Osteoblast (primary cell): ENCODE measurements around the gene DTWD1. TPM values are rescaled to one million over a fixed set of nuclear protein-coding genes. Genes with fewer than 3 reads are reported as not detected.
"Not testable (repeated sequence)": the region's sequence is repeated elsewhere in the genome, so short reads cannot be mapped to it uniquely, and the experiment has no call there.

Experiments
- DNase-seq: peaks from one replicate; pipeline ENCODE4 v3.0.0; 2011; ENCODE audit warnings: low spot score, mixed read lengths; ENCODE audit not compliant: insufficient read length; ENCODE audit errors: missing footprints
- H2AFZ ChIP-seq: 2 replicates; pipeline ENCODE4 v1.6.0; 2011; ENCODE audit warnings: mild to moderate bottlenecking, low read length
- H3K27ac ChIP-seq: 2 replicates; pipeline ENCODE4 v1.5.1; 2011; ENCODE audit warnings: mild to moderate bottlenecking, low read depth, low read length, moderate library complexity
- H3K27me3 ChIP-seq: 2 replicates; pipeline ENCODE4 v1.6.0; 2012; ENCODE audit warnings: mild to moderate bottlenecking, control low read depth, inconsistent platforms, low read length, moderate library complexity; ENCODE audit not compliant: insufficient read depth
- H3K36me3 ChIP-seq: 2 replicates; pipeline ENCODE4 v1.5.1; 2011; ENCODE audit warnings: mild to moderate bottlenecking, low read length, control low read depth, moderate library complexity; ENCODE audit not compliant: insufficient read depth
- H3K4me1 ChIP-seq: 2 replicates; pipeline ENCODE4 v1.5.1; 2011; ENCODE audit warnings: mild to moderate bottlenecking, low read length, control low read depth, moderate library complexity; ENCODE audit not compliant: insufficient read depth
- H3K4me2 ChIP-seq: 2 replicates; pipeline ENCODE4 v1.6.0; 2011; ENCODE audit warnings: mild to moderate bottlenecking, low read length; ENCODE audit not compliant: insufficient read depth
- H3K4me3 ChIP-seq: fragments of 200-600 bp; sonication (generic); 3 replicates; pipeline ENCODE4 v1.5.1; 2012; ENCODE audit warnings: mild to moderate bottlenecking, low read length, inconsistent platforms; ENCODE audit not compliant: insufficient read depth
- H3K79me2 ChIP-seq: 2 replicates; pipeline ENCODE4 v1.6.0; 2012; ENCODE audit warnings: mild to moderate bottlenecking, low read length, control low read depth, inconsistent platforms; ENCODE audit not compliant: insufficient read depth
- H3K9me3 ChIP-seq: 2 replicates; pipeline ENCODE4 v1.5.1; 2011; ENCODE audit warnings: low read depth, low read length, control low read depth
- H4K20me1 ChIP-seq: 2 replicates; pipeline ENCODE4 v1.6.0; 2012; ENCODE audit warnings: mild to moderate bottlenecking, low read length, control low read depth; ENCODE audit not compliant: insufficient read depth
- total RNA-seq: library from RNA; depleted of rRNA; stranded (reverse); fragments of >200 nt; gene quantifications from 2 replicates; pipeline ENCODE4 v1.2.3, GENCODE V29; 2012
- TF ChIP-seq, protein P1 (sequence below): IDR thresholded peaks from 2 replicates; pipeline ENCODE4 v1.5.1; 2011; ENCODE audit warnings: mild to moderate bottlenecking, low read depth, low read length, moderate library complexity; ENCODE audit errors: extremely low read depth

DTWD1 gene, protein sequence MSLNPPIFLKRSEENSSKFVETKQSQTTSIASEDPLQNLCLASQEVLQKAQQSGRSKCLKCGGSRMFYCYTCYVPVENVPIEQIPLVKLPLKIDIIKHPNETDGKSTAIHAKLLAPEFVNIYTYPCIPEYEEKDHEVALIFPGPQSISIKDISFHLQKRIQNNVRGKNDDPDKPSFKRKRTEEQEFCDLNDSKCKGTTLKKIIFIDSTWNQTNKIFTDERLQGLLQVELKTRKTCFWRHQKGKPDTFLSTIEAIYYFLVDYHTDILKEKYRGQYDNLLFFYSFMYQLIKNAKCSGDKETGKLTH
- 37.6 and 39.2 TPM in 2 replicates for total RNA-seq

GRCh38 chr15:49620658-49621368 is at the start of gene DTWD1, which contains the start of gene FAM227B:
TSS of gene DTWD1 (plus strand) at chr15:49621048. CDS start at chr15:49625168, 4,120 bp downstream.
TSS of gene FAM227B (minus strand) at chr15:49620818. CDS start at chr15:49615171, 5,647 bp downstream.
- Histone ChIP-seq H3K27me3 (no peaks in the 10 kb centered on the region), H3K9me3 (peaks cover 5% of the 10 kb centered on the region), H4K20me1 (no peaks in the 10 kb centered on the region), H3K4me2 (peak within 1 kb of the TSS; percentile 90), H3K4me1 (peaks cover 32% of the 10 kb centered on the region), H3K36me3 (peaks cover 12% of the 10 kb centered on the region), H3K79me2 (peaks cover 47% of the 10 kb centered on the region), H3K4me3 (peak within 1 kb of the TSS; percentile 81), H3K27ac (peak within 1 kb of the TSS; percentile 95), H2AFZ (peak within 1 kb of the TSS; percentile 80)
- peak; percentile 94 for DNase-seq
- TF ChIP-seq, protein P1, sequence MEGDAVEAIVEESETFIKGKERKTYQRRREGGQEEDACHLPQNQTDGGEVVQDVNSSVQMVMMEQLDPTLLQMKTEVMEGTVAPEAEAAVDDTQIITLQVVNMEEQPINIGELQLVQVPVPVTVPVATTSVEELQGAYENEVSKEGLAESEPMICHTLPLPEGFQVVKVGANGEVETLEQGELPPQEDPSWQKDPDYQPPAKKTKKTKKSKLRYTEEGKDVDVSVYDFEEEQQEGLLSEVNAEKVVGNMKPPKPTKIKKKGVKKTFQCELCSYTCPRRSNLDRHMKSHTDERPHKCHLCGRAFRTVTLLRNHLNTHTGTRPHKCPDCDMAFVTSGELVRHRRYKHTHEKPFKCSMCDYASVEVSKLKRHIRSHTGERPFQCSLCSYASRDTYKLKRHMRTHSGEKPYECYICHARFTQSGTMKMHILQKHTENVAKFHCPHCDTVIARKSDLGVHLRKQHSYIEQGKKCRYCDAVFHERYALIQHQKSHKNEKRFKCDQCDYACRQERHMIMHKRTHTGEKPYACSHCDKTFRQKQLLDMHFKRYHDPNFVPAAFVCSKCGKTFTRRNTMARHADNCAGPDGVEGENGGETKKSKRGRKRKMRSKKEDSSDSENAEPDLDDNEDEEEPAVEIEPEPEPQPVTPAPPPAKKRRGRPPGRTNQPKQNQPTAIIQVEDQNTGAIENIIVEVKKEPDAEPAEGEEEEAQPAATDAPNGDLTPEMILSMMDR: no peak

DNA sequence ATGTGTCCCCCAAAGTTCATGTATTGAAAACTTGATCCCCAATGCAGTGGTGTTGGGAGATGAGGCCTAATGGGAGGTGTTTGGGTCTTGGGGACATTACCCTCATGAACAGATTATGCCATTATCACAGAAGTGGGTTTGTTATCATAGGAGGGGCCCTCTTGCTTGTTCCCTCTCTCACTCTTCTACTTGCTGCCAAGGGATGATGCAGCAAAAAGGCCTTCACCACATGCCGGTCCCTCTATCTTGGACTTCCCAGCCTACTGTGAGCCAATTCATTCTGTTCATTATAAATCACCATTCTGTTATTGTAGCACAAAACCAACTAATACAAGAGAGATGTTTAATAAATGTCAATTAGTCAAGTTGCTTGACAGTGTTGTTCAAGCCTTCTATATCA is 47.4 kb upstream of the DTWD1 start:
- no peak overlapping the region for H3K27ac ChIP-seq
- H3K9me3 ChIP-seq: no peaks in the 10 kb centered on the region
- TF ChIP-seq, protein P1: no peak
- H3K36me3 ChIP-seq: no peaks in the 10 kb centered on the region
- H3K27me3 ChIP-seq: no peaks in the 10 kb centered on the region
- H3K4me1 ChIP-seq: no peaks in the 10 kb centered on the region
- DNase-seq: no peak
- no peaks in the 10 kb centered on the region for H4K20me1 ChIP-seq
- no peak overlapping the region for H3K4me3 ChIP-seq
- no peaks in the 10 kb centered on the region for H3K79me2 ChIP-seq
- H2AFZ ChIP-seq: no peak overlapping the region
- no peak overlapping the region for H3K4me2 ChIP-seq

GRCh38 chr15:49589030-49589429 is 31.8 kb upstream of the DTWD1 start:
- Histone ChIP-seq H3K27ac (no peak overlapping the region), H3K4me1 (no peaks in the 10 kb centered on the region), H3K27me3 (no peaks in the 10 kb centered on the region), H2AFZ (peak overlapping the region; percentile 81), H3K4me3 (no peak overlapping the region), H3K4me2 (peak overlapping the region; percentile 68), H3K79me2 (no peaks in the 10 kb centered on the region), H3K9me3 (no peaks in the 10 kb centered on the region), H3K36me3 (no peaks in the 10 kb centered on the region), H4K20me1 (no peaks in the 10 kb centered on the region)
- DNase-seq: no peak
- TF ChIP-seq, protein P1: no peak

DNA sequence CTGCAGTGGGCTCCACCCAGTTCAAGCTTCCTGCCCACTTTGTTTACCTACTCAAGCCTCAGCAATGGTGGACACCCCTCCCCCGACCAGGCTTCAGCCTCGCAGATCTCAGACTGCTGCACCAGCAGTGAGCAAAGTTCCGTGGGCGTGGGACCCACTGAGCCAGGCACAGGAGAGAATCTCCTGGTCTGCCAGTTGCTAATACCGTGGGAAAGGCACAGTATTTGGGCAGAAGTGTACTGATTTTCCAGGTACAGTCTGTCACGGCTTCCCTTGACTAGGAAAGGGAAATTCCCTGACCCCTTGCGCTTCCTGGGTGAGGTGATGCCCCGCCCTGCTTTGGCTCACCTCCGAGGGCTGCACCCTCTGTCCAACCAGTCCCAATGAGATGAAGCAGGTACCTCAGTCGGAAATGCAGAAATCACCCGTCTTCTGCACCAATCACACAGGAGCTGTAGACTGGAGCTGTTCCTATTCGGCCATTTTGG is 28.0 kb upstream of the DTWD1 start:
- not testable (repeated sequence) for H3K79me2 ChIP-seq, DNase-seq, H4K20me1 ChIP-seq, H3K27ac ChIP-seq, H3K27me3 ChIP-seq, H3K4me3 ChIP-seq, H3K4me2 ChIP-seq, H3K36me3 ChIP-seq, H3K4me1 ChIP-seq, H2AFZ ChIP-seq, H3K9me3 ChIP-seq
